Cardiac septum (tissue), 1 donor: ENCODE results near the gene ATP10B. TPM values are rescaled to one million over a fixed set of nuclear protein-coding genes. Genes with fewer than 3 reads are reported as not detected.
"Not testable (repeated sequence)": the region's sequence is repeated elsewhere in the genome, so short reads cannot be mapped to it uniquely, and the experiment has no call there.

Experiments used
- DNase-seq: peaks from one replicate; pipeline ENCODE4 v3.0.0-alpha.2; 2020; ENCODE audit warnings: low spot score
- intact Hi-C: fragments of 100-400 bp; cut with DNase I; formaldehyde crosslinking; loops from one replicate; pipeline ENCODE4 v1.14.0; 2022
- long read RNA-seq: library from polyadenylated mRNA; unstranded; transcript quantifications from one replicate; pipeline ENCODE4 v2.0.0, GENCODE V29; 2021
- total RNA-seq: library from RNA; stranded (reverse); fragmentation: NEBNext Ultra II Directional; extraction: Animal tissue kit (Norgen Biotek cat#: 25700); gene quantifications from one replicate; pipeline ENCODE4 v1.2.1, GENCODE V29; 2021
- donor health status: DM: no; HTN: no; CAD: no.

Gene ATP10B
- total RNA-seq, result not detected
- long read RNA-seq, result 0 reads

GRCh38 chr5:160852049-160852448, at the start of gene ATP10B:
Gene ATP10B, minus strand, starts transcription at chr5:160852211. Its CDS starts 164,137 bp downstream, at chr5:160688074.
- no peak for DNase-seq
- intact Hi-C loops, result no loop called here

- no peak for DNase-seq
- intact Hi-C loops, result no loop called here
These were observed 49.6 kb upstream of the ATP10B start for GRCh38 chr5:160901656-160902055.

GRCh38 chr5:160899735-160900134, 47.7 kb upstream of the ATP10B start:
- DNase-seq, result no peak
- intact Hi-C loops, result no loop called here

- DNase-seq, intact Hi-C loops: not testable (repeated sequence)
These were observed 41.4 kb upstream of the ATP10B start for GRCh38 chr5:160893180-160893964.

- intact Hi-C loops, result no loop called here
- DNase-seq, result no peak
These were observed 35.8 kb upstream of the ATP10B start for GRCh38 chr5:160887780-160888179.

- DNase-seq, intact Hi-C loops: not testable (repeated sequence)
These were observed 21.7 kb upstream of the ATP10B start for GRCh38 chr5:160873560-160874200.

GRCh38 chr5:160869989-160870521, 18.0 kb upstream of the ATP10B start:
- intact Hi-C loops, result no loop called here
- no peak for DNase-seq

- intact Hi-C loops, result no loop called here
- no peak for DNase-seq
These were observed 16.0 kb upstream of the ATP10B start for GRCh38 chr5:160867976-160868375.

GRCh38 chr5:160851451-160851850, 560 bp downstream of the ATP10B start:
- intact Hi-C loops, result no loop called here
- DNase-seq, result no peak

GRCh38 chr5:160850421-160850820, 1.6 kb downstream of the ATP10B start:
- no peak for DNase-seq
- intact Hi-C loops, result no loop called here

GRCh38 chr5:160847526-160848085, 4.4 kb downstream of the ATP10B start:
- intact Hi-C loops, result no loop called here
- DNase-seq, result no peak

GRCh38 chr5:160846642-160847041, 5.4 kb downstream of the ATP10B start:
- DNase-seq, result no peak
- intact Hi-C loops, result no loop called here

GRCh38 chr5:160844177-160844576, 7.8 kb downstream of the ATP10B start:
- intact Hi-C loops, result no loop called here
- no peak for DNase-seq

GRCh38 chr5:160843240-160843639, 8.8 kb downstream of the ATP10B start:
- no peak for DNase-seq
- intact Hi-C loops, result no loop called here

GRCh38 chr5:160837749-160838593, 14.0 kb downstream of the ATP10B start:
- no peak for DNase-seq
- intact Hi-C loops, result no loop called here

- no peak for DNase-seq
- intact Hi-C loops, result no loop called here
These were observed 14.8 kb downstream of the ATP10B start for GRCh38 chr5:160837211-160837610.

GRCh38 chr5:160835818-160836528, 16.0 kb downstream of the ATP10B start:
- no peak for DNase-seq
- intact Hi-C loops, result no loop called here

GRCh38 chr5:160835376-160835775, 16.6 kb downstream of the ATP10B start:
- intact Hi-C loops, result no loop called here
- DNase-seq, result no peak

- DNase-seq, result no peak
- intact Hi-C loops, result no loop called here
These were observed 18.2 kb downstream of the ATP10B start for GRCh38 chr5:160833806-160834205.
